Measurements from ENCODE around the gene DIS3.

DIS3 gene

GRCh38 chr13:72774019-72774418 lies 7.7 kb downstream of the DIS3 start:
- no peaks in the 10 kb centered on the region for H3K9me3 ChIP-seq (ENCODE audit: insufficient read depth, low read length)
- H4K20me1 ChIP-seq (ENCODE audit: low read depth, low read length): peaks cover 23% of the 10 kb centered on the region
- H3K4me2 ChIP-seq (ENCODE audit: low read depth, low read length, poor library complexity, severe bottlenecking): no peak overlapping the region
- peaks cover 12% of the 10 kb centered on the region; the same call in 1 of the 2 replicates for H3F3A ChIP-seq (ENCODE audit: insufficient read depth)
- peaks cover 16% of the 10 kb centered on the region for H3K79me2 ChIP-seq (ENCODE audit: insufficient read depth, low read length)
- H3K9me2 ChIP-seq (replicated peaks; ENCODE audit: insufficient read depth, low read length): no peaks in the 10 kb centered on the region
- no peak overlapping the region for H2AFZ ChIP-seq (ENCODE audit: low read depth, low read length, severe bottlenecking)
- H3K27me3 ChIP-seq (ENCODE audit: low read length): no peaks in the 10 kb centered on the region
- no peak overlapping the region for H3K9ac ChIP-seq (ENCODE audit: low read length)
- TF ChIP-seq EZH2phosphoT487 (conservative IDR thresholded peaks at IDR 0.05; ENCODE audit: low read length) (no peak), CTCF (IDR thresholded peaks at IDR 0.05; ENCODE audit: insufficient read depth, low read length, poor library complexity, severe bottlenecking) (no peak)
- H3K27ac ChIP-seq (ENCODE audit: low read depth, low read length): no peak overlapping the region
- peaks cover 89% of the 10 kb centered on the region for H3K36me3 ChIP-seq (ENCODE audit: low read length)
- no peak overlapping the region for H3K4me3 ChIP-seq (ENCODE audit: insufficient read depth, low read length, poor library complexity, severe bottlenecking)

- H3K27ac ChIP-seq (ENCODE audit: low read depth, low read length): no peak overlapping the region
- H3K9ac ChIP-seq (ENCODE audit: low read length): no peak overlapping the region
- no peaks in the 10 kb centered on the region for H3K9me3 ChIP-seq (ENCODE audit: insufficient read depth, low read length)
- TF ChIP-seq CTCF (IDR thresholded peaks at IDR 0.05; ENCODE audit: insufficient read depth, low read length, poor library complexity, severe bottlenecking): no peak
- TF ChIP-seq EZH2phosphoT487 (conservative IDR thresholded peaks at IDR 0.05; ENCODE audit: low read length): no peak
- no peaks in the 10 kb centered on the region for H3K9me2 ChIP-seq (replicated peaks; ENCODE audit: insufficient read depth, low read length)
- H3F3A ChIP-seq (ENCODE audit: insufficient read depth): peaks cover 12% of the 10 kb centered on the region; the same call in 1 of the 2 replicates
- H2AFZ ChIP-seq (ENCODE audit: low read depth, low read length, severe bottlenecking): no peak overlapping the region
- no peaks in the 10 kb centered on the region for H4K20me1 ChIP-seq (ENCODE audit: low read depth, low read length)
- no peaks in the 10 kb centered on the region for H3K79me2 ChIP-seq (ENCODE audit: insufficient read depth, low read length)
- no peaks in the 10 kb centered on the region for H3K27me3 ChIP-seq (ENCODE audit: low read length)
- no peak overlapping the region for H3K4me3 ChIP-seq (ENCODE audit: insufficient read depth, low read length, poor library complexity, severe bottlenecking)
- H3K4me2 ChIP-seq (ENCODE audit: low read depth, low read length, poor library complexity, severe bottlenecking): no peak overlapping the region
- peaks cover 81% of the 10 kb centered on the region for H3K36me3 ChIP-seq (ENCODE audit: low read length)
Observed at GRCh38 chr13:72763411-72763810, 18.3 kb downstream of the DIS3 start.

- peaks cover 67% of the 10 kb centered on the region for H3K36me3 ChIP-seq (ENCODE audit: low read length)
- no peaks in the 10 kb centered on the region for H3K79me2 ChIP-seq (ENCODE audit: insufficient read depth, low read length)
- H3K27me3 ChIP-seq (ENCODE audit: low read length): no peaks in the 10 kb centered on the region
- no peak overlapping the region for H2AFZ ChIP-seq (ENCODE audit: low read depth, low read length, severe bottlenecking)
- TF ChIP-seq CTCF (IDR thresholded peaks at IDR 0.05; ENCODE audit: insufficient read depth, low read length, poor library complexity, severe bottlenecking) (no peak), EZH2phosphoT487 (conservative IDR thresholded peaks at IDR 0.05; ENCODE audit: low read length) (no peak)
- H4K20me1 ChIP-seq (ENCODE audit: low read depth, low read length): no peaks in the 10 kb centered on the region
- H3K4me3 ChIP-seq (ENCODE audit: insufficient read depth, low read length, poor library complexity, severe bottlenecking): no peak overlapping the region
- H3K9ac ChIP-seq (ENCODE audit: low read length): no peak overlapping the region
- no peak overlapping the region for H3K4me2 ChIP-seq (ENCODE audit: low read depth, low read length, poor library complexity, severe bottlenecking)
- H3F3A ChIP-seq (ENCODE audit: insufficient read depth): peaks cover 18% of the 10 kb centered on the region; the same call in 1 of the 2 replicates
- no peaks in the 10 kb centered on the region for H3K9me3 ChIP-seq (ENCODE audit: insufficient read depth, low read length)
- H3K27ac ChIP-seq (ENCODE audit: low read depth, low read length): no peak overlapping the region
- no peaks in the 10 kb centered on the region for H3K9me2 ChIP-seq (replicated peaks; ENCODE audit: insufficient read depth, low read length)
Observed at GRCh38 chr13:72760189-72760588, 21.5 kb downstream of the DIS3 start.
